GM13977 (cell line): ENCODE results near the gene LDB1.

Source experiments
- DNase-seq: peaks from one replicate; pipeline ENCODE4 v3.0.0; 2012; ENCODE audit warnings: low spot score
- in situ Hi-C: fragments of 300-500 bp; cut with MboI; formaldehyde crosslinking; loops from one replicate; pipeline ENCODE4 v1.12.0; 2022; ENCODE audit warnings: low sequenced_read_pairs, low pct_unique_long_range_greater_than_20kb, mixed read lengths, inconsistent platforms; ENCODE audit not compliant: unreplicated experiment
- TF ChIP-seq, protein P1 (sequence below): IDR thresholded peaks from 2 replicates; pipeline ENCODE4 v1.5.1; 2012; ENCODE audit warnings: mild to moderate bottlenecking, control low read depth; ENCODE audit not compliant: insufficient read depth; ENCODE audit errors: extremely low read depth, missing control alignments

The LDB1 gene

GRCh38 chr10:102112210-102112817, 7.9 kb downstream of the LDB1 start:
- in situ Hi-C loops, result no loop called here
- TF ChIP-seq, protein P1, sequence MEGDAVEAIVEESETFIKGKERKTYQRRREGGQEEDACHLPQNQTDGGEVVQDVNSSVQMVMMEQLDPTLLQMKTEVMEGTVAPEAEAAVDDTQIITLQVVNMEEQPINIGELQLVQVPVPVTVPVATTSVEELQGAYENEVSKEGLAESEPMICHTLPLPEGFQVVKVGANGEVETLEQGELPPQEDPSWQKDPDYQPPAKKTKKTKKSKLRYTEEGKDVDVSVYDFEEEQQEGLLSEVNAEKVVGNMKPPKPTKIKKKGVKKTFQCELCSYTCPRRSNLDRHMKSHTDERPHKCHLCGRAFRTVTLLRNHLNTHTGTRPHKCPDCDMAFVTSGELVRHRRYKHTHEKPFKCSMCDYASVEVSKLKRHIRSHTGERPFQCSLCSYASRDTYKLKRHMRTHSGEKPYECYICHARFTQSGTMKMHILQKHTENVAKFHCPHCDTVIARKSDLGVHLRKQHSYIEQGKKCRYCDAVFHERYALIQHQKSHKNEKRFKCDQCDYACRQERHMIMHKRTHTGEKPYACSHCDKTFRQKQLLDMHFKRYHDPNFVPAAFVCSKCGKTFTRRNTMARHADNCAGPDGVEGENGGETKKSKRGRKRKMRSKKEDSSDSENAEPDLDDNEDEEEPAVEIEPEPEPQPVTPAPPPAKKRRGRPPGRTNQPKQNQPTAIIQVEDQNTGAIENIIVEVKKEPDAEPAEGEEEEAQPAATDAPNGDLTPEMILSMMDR, result peak; percentile 24
- no peak for DNase-seq

- DNase-seq, result no peak
- in situ Hi-C loops, result no loop called here
- TF ChIP-seq, protein P1, result no peak
Measured at GRCh38 chr10:102111276-102111675, 8.9 kb downstream of the LDB1 start.

- in situ Hi-C loops, result no loop called here
- no peak for DNase-seq
- TF ChIP-seq, protein P1, result no peak
Measured at GRCh38 chr10:102109166-102110116, 10.7 kb downstream of the LDB1 start.

DNA sequence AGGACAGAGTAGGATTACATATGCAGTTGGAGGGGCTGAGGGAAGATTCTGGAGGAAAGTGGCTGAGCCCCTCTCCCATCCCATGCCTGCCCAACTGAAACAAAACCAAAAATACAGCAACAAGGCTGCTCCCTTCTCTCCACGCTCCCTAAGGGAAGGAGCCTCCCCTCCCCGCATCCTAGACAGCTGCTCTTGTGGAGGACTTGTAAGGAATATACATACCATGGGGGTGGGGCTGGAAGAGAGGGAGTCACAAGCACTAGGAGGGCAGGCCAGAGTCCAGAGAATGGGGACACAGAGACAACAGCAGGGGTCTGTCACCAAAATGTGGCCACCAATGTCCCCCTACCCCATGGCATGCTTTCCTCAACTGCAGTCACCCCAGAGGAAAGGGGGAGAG, 13.2 kb downstream of the LDB1 start:
- DNase-seq, result no peak
- in situ Hi-C loops, result no loop called here
- TF ChIP-seq, protein P1, result no peak

GRCh38 chr10:102102421-102102820, 17.7 kb downstream of the LDB1 start:
- in situ Hi-C loops, result no loop called here
- TF ChIP-seq, protein P1, result no peak
- no peak for DNase-seq

DNA sequence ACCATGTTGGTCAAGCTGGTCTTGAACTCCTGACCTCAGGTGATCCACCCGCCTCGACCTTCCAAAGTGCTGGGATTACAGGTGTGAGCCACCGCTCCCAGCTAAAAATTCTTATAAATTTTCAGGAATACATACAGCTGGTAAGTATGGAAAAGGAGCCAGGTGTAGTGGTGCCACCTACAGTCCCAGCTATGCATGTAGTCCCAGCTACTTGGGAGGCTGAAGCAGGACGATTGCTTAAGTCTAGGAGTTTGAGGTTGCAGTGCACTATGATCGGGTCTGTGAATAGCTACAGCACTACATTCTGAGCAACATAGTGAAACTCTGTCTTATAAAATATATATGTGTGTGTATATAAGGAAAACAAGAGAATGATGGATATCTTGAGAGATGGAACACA, 19.0 kb downstream of the LDB1 start:
- TF ChIP-seq, protein P1, result no peak
- in situ Hi-C loops, result no loop called here
- DNase-seq, result no peak
